ENCODE data around the gene SUN2.
"Not testable (repeated sequence)": the region's sequence is repeated elsewhere in the genome, so short reads cannot be mapped to it uniquely, and the experiment has no call there.

The SUN2 gene

GRCh38 chr22:38755911-38756532 lies at the start of gene SUN2:
TSS of gene SUN2 (minus strand) at chr22:38755998. CDS start at chr22:38752628, 3,370 bp downstream.
- peak; percentile 89 for DNase-seq

GRCh38 chr22:38805041-38805593 lies 49.3 kb upstream of the SUN2 start:
- DNase-seq = not testable (repeated sequence)

GRCh38 chr22:38802671-38803121 lies 46.9 kb upstream of the SUN2 start:
- no peak for DNase-seq

GRCh38 chr22:38799265-38800002 lies 43.6 kb upstream of the SUN2 start:
- DNase-seq = no peak

- no peak for DNase-seq
Observed at GRCh38 chr22:38798496-38798895, 42.7 kb upstream of the SUN2 start.

GRCh38 chr22:38796262-38796957 lies 40.6 kb upstream of the SUN2 start:
- no peak for DNase-seq

- no peak for DNase-seq
Observed at GRCh38 chr22:38795569-38795968, 39.8 kb upstream of the SUN2 start.

- peak; percentile 91 for DNase-seq
Observed at GRCh38 chr22:38793721-38794466, 38.1 kb upstream of the SUN2 start, which contains the start of gene DNAL4. TSS of gene DNAL4 (minus strand) at chr22:38794143. CDS start at chr22:38782731, 11,412 bp downstream.

- DNase-seq = no peak
Observed at GRCh38 chr22:38793317-38793716, 37.5 kb upstream of the SUN2 start.

GRCh38 chr22:38792833-38793232 lies 37.0 kb upstream of the SUN2 start:
- DNase-seq = no peak

- no peak for DNase-seq
Observed at GRCh38 chr22:38789606-38790005, 33.8 kb upstream of the SUN2 start.

GRCh38 chr22:38788846-38789245 lies 33.0 kb upstream of the SUN2 start:
- DNase-seq = no peak

- no peak for DNase-seq
Observed at GRCh38 chr22:38788021-38788816, 32.4 kb upstream of the SUN2 start.

GRCh38 chr22:38786631-38787030 lies 30.8 kb upstream of the SUN2 start:
- DNase-seq = no peak

- DNase-seq = no peak
Observed at GRCh38 chr22:38784856-38785255, 29.1 kb upstream of the SUN2 start.

GRCh38 chr22:38784035-38784434 lies 28.2 kb upstream of the SUN2 start:
- no peak for DNase-seq

- DNase-seq = no peak
Observed at GRCh38 chr22:38783095-38783615, 27.4 kb upstream of the SUN2 start.

- peak; percentile 29 for DNase-seq
Observed at GRCh38 chr22:38782402-38783094, 26.8 kb upstream of the SUN2 start.

GRCh38 chr22:38781033-38781432 lies 25.2 kb upstream of the SUN2 start:
- no peak for DNase-seq

GRCh38 chr22:38777087-38777671 lies 21.4 kb upstream of the SUN2 start:
- no peak for DNase-seq

- no peak for DNase-seq
Observed at GRCh38 chr22:38776086-38776485, 20.3 kb upstream of the SUN2 start.
